Peyer's patch (tissue), 4 donors: ENCODE data around the gene HAUS3.

Source experiments
- POLR2A ChIP-seq, 2 donors: fragments of 450-650 bp; IDR thresholded peaks; one replicate each; pipeline ENCODE4 v1.5.1; 2017; ENCODE audit warnings: antibody characterized with exemption in 2 of 2, mild to moderate bottlenecking in 2 of 2, moderate library complexity in 2 of 2
- TF ChIP-seq, protein P1 (sequence below), 6 experiments: fragments of 450-650 bp in 4 of 6; fragments of 200-600 bp in 2 of 6; sonication (generic) in 1 of 6; IDR thresholded peaks; one replicate each; pipeline ENCODE4 v1.5.1; 2017 to 2019; ENCODE audit warnings: antibody characterized with exemption in 6 of 6, mild to moderate bottlenecking in 3 of 6, moderate library complexity in 1 of 6

DNA sequence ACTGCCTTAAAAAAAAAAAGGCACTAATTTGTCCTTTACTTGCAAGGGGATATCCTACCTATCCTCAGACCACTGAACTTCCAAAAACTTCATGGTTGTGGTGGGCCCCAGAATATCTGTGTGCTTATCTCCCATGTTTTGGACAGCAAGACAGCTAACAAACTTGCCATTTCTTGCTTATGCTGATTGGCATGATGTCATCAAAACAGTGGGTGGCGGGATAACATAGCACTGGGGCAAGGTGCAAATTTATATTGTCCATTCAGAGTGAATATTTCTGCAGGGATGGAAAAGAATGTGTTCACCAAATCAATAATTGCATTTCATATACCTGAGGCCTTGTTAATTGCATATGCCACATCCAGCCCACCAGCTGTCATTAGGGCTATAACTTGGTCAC lies 23.5 kb downstream of the HAUS3 start:
- no peak for TF ChIP-seq POLR2A (IDR thresholded peaks at IDR 0.05)
- TF ChIP-seq, protein P1, sequence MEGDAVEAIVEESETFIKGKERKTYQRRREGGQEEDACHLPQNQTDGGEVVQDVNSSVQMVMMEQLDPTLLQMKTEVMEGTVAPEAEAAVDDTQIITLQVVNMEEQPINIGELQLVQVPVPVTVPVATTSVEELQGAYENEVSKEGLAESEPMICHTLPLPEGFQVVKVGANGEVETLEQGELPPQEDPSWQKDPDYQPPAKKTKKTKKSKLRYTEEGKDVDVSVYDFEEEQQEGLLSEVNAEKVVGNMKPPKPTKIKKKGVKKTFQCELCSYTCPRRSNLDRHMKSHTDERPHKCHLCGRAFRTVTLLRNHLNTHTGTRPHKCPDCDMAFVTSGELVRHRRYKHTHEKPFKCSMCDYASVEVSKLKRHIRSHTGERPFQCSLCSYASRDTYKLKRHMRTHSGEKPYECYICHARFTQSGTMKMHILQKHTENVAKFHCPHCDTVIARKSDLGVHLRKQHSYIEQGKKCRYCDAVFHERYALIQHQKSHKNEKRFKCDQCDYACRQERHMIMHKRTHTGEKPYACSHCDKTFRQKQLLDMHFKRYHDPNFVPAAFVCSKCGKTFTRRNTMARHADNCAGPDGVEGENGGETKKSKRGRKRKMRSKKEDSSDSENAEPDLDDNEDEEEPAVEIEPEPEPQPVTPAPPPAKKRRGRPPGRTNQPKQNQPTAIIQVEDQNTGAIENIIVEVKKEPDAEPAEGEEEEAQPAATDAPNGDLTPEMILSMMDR (IDR thresholded peaks at IDR 0.05) = no peak
